GM21390 (cell line): ENCODE results near the gene TMC5.

Experiments used
- ATAC-seq: cut with Tn5 transposase; IDR thresholded peaks from one replicate; pipeline ENCODE4 v1.9.1; 2021; ENCODE audit not compliant: unreplicated experiment

The TMC5 gene

GRCh38 chr16:19503461-19504075, 85.9 kb downstream of the TMC5 start:
- no peak for ATAC-seq

DNA sequence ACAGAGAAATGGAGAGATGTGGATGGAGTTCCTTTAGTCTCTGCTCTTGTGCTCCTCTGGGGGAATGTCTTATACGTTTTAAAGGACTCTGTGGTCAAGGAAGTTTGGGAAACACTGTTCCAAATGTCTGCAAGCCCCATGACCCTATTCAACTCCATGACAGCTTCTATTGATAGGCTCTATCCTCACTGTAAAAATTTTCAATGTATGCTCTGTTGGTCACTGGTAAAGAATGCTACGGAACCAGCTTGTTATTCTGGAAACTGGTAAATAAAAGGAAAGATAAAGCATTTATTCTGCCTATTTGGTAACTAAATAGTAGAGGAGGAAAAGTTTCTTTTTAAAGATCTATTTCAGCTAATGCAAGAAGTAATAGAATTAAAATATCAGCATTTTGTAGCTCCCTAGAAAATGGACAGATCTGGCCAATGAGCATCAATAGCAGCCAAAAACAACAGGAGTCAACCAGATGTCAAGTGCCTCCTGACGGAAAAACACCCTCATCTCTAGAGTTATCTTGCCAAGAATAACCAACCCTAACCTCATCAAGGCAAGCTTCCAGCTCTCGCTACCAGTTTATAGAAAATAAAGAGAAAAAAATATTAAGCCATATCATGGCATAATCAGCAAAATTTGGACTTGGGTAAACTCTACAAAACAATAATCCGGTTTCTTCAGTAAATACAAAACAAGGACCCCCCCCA, 88.1 kb downstream of the TMC5 start:
- no peak for ATAC-seq

DNA sequence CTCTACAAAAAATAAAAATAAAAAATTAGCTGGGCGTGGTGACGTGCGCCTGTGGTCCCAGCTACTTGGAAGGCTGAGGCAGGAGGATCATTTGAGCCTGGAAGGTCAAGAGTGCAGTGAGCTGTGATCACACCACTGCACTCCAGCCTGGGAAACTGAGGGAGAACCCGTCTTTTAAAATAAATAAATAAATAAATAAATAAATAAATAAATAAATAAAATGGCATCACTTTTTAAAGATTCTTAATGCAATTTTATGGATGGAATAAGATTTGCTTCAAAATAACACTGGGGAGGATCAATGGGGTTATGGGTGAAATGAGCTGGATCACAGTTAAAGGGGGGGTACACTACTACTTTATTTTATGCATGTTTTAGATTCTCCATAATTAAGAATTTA, 89.3 kb downstream of the TMC5 start:
- no peak for ATAC-seq

DNA sequence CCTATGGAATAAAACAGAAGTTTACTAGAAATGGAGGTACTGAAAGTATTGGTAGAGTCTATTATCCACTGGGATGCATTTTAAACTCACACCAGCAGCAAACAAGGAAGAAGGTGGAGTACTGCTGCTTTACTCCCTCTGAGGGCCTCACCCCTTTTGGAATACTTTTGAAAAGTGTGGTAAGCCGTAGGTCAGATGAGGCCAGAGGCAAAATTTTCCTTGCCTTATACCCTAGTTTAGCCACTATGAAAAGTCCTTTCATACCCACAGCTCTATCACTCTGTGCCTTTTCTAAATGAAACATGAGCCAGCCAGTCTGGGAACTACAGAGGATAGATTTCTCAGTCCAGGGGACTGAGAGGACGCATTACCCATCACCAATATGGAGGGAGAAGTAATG, 90.2 kb downstream of the TMC5 start:
- ATAC-seq: no peak

GRCh38 chr16:19512297-19512696, 94.6 kb downstream of the TMC5 start:
- no peak for ATAC-seq

DNA sequence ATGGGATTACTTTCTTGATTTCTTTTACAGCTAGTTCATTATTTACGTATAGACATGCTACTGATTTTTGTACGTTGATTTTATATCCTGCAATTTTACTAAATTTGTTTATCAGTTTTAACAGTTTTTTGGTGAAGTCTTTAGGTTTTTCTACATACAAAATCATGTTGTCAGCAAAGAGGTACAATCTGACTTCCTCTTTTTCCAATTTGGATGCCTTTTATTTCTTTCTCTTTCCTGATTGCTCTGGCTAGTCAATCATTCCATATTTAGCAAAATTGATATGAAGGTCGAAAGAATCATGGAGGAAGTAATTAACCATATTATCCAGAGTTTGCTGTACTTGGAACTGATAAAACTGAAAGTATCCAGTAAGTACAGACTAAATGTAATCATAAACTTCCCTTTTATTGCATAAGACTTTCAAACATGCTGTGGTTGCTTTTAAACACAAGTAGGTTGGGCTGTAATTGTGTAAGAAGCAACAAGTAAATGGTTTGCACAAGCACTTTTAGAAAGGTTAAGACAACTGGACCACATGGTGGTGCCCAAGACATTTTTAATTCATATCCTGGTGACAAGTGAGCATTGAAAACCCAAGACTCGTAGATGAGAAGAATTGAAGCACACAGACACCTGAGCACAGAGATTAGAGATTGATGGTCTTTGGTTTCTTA, 95.8 kb downstream of the TMC5 start:
- ATAC-seq: no peak

- ATAC-seq: no peak
These were observed 98.1 kb downstream of the TMC5 start for GRCh38 chr16:19515757-19516156.

DNA sequence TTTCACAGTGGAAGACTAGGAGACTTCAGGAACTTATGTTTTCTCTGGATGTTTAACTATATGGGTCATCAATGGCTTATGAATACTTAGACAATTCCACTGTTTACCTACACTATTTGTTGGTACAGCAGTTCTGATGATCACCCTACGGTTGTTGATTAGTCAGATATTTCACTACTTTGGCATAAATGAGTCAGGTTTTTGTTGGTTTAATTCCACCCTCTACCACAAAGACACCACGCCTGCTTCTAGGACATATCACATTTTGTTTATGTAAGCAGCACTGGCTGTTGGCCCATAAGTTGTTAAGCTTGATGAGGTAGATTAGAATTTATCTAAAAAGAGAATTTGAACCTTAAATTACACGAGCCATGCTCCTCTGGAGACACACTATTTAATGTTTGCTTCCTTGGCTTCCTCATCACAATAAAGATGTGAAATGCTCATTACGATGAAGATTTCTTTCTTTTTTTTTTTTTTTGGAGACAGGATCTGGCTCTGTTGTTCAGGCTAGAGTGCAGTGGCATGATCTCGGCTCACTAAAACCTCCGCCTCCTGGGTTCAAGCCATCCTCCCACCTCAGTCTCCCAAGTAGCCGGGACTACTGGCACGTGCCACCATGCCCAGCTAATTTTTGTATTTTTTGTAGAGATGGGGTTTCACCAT, 99.9 kb downstream of the TMC5 start:
- ATAC-seq: no peak

GRCh38 chr16:19518388-19518787, 100.7 kb downstream of the TMC5 start:
- ATAC-seq: no peak

- no peak for ATAC-seq
These were observed 103.2 kb downstream of the TMC5 start for GRCh38 chr16:19520861-19521331.

DNA sequence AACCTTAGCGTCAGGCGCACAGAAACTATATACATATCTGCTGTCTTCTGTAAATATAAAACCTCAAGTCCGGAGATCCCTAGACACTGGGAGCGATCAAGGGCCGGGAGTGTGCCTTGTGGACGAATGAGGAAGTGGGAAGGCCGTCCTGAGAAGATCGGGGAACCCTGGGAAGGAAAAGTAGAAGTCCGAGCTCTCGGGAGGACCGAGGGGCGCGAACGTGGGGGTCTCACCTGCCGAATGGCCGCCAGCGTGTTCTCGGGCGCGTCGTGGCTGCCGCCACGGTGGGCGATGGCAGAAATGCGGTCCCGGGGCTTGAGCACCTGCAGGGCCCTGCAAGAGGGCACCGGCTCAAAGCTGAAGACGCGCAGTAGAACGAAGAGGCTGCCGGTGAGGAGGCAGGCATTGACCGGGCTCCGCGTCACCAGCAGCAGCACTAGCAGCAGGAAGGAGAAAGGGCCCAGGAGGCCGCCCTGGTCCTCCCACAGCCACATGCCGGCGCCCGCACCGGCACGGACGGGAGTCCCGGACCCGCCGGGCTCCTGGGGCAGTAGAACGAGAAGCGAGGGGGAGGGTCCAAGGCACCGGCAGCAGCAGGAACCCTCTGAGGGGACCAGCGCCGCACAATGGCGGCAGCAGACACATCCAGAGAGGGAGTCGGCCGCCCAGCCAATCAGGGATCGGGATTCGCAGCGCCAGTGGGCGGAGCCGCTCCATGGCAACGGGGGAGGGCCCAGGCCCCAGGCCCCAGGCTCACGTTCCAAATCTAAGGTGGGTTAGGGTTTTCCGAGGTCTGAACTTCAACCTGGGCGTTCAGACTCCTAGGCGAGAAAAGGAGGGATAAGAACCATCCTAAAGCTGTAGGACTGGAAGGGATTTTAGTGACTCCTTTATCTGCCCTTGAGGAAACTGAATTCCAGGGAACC, 104.1 kb downstream of the TMC5 start, which contains the start of gene GDE1:
GDE1 (minus strand) TSS at position 628 of the 926 bp plus-strand sequence; CDS start at position 494, 134 bp downstream.
- ATAC-seq: peak; percentile 69

GRCh38 chr16:19522397-19522732, 104.7 kb downstream of the TMC5 start:
- no peak for ATAC-seq

DNA sequence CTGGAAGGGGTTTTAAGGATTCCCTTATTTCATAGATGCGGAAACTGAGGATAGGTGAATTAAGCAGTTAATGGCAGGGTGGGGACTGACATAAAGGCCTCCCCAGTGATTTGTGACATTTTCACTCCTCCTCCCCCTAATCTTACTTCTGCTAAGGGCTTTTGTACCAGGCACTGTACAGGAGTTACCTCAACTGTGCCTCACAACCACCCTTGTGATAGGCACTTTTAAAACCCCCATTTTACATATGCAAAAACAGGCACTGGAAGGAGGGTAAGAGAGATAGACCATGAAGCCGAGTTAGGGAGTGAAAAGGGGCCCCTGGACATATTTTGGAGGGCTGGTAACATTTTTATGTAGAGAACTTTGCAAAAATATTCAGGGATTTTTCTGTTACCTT, 105.1 kb downstream of the TMC5 start:
- no peak for ATAC-seq

DNA sequence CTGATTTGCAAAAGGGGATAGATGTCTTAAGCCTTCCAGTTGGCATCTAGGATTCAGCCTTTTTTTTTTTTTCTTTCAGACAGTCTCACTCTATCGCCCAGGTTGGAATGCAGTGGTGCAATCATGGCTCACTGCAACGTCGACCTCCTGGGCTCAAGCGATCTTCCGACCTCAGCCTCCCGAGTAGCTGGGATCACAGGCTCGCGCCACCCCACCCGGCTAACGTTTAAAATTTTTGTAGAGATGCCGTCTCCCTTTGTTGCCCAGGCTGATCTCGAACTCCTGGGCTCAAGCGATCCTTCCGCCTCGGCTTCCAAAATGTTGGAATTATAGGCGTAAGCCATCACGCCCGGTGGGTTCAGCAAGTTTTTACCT, 105.5 kb downstream of the TMC5 start:
- ATAC-seq: no peak

GRCh38 chr16:19523559-19524355, 106.1 kb downstream of the TMC5 start, which contains the start of gene CCP110:
Gene CCP110, plus strand, starts transcription at chr16:19523942. Its CDS starts 3,940 bp downstream, at chr16:19527882.
- ATAC-seq: peak; percentile 63

DNA sequence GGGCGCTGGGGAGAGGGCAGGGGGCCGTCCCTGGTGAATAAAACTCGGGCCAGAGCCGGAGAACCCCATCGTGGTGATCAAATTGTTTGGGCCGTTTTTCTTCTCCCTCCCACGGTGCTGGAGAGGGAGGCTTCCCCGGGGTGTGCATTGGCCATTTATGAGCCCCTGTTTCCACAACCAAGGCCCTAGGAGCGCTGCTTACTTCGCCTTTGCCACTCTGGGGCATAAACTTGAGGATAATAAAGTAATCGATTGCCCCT, 106.6 kb downstream of the TMC5 start:
- no peak for ATAC-seq

DNA sequence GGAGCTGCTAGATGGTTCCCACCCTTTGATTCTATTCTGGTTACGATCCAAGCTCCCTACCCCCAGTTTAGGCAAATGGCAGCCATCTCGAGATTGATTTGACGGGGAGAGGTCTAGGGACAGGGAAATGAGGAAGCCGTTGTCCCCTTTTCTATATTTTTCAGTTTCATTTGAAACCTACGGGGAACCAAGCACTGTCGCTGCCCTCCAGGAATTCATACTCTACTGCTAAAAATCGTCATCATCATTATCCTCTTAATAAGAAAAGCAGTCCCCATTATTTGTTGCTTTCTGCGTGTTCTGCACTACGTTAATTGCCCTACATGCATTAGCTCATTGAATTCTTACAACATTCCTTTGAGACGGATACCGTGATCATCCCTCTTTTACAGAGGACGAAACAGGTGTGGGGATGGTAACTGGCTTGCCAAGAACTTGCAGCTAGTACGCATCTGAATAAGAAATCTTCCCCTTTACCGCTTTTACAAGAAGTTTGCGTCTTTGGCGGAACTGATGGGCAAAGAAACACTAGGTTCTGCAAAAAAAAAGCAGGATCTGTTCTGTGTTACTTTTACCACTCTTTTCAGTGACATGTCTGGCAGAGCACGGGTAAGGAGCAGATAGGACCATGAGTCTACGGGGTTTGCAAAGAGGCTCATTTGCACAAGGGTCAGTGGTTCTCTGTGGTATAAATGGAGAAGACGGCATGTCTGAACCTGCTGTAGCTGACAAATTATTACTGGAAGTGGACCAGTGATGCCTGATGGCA, 107.1 kb downstream of the TMC5 start:
- no peak for ATAC-seq

DNA sequence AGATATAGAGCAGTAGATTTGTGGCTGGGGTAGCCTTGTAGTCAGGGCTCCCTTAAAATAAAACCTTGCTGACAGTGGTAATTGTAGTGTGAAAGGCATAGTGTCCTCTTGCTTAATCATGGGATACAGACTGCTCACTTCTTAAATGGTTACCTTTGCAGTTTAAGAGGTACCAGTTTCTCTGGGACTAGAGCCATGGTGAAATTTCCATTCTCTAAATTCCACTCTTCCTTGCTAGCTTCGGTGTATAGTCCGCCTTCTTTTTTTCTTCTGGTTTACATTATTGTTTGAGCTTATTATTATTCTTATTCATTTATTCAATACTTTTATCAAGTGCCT, 107.7 kb downstream of the TMC5 start:
- no peak for ATAC-seq

- ATAC-seq: no peak
These were observed 109.5 kb downstream of the TMC5 start for GRCh38 chr16:19527161-19527560.
